Measurements from ENCODE around the gene STRN4. TPM values are rescaled to one million over a fixed set of nuclear protein-coding genes. Genes with fewer than 3 reads are reported as not detected.

The STRN4 gene
- total RNA-seq, 4 donors from 2014 or later: 60.1 to 86.4 (median 69.7) TPM

DNA sequence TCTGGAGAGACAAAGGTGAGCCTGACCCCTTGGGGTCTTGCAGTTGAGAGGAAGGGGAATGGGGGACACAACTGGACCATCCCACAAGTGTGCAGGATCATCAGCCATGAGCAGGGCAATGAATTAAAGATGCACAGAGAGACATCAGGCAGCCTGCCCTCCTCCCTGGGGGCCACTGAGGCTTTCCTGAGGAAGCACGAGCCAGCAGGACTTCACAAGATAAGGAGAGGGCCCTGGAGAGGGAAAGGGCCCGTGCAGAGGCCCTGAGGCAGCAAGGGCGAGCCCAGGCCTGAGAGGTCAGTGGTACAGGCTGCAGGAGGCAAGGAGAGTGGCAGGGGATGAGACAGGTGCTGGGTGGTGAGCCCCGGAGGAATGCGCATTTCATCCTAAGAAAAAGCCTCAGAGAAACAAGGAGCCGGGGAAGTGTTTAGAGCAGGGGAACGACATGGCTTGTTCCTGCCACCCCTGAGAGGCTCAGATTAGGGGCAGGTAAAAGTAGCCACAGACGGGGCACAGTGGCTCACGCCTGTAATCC lies 20.3 kb downstream of the STRN4 start:
- 78 to 81% methylated on average over 9 of the region's 9 CpGs for WGBS, 2 donors
- H3K27ac ChIP-seq: no peak overlapping the region
- intact Hi-C loops (cut with DNase I): no loop called here
- H3K36me3 ChIP-seq: peaks cover 84 to 100% (median 88%) of the 10 kb centered on the region in 3 donors
- no peak for TF ChIP-seq CTCF (IDR thresholded peaks at IDR 0.05)
- TF ChIP-seq POLR2A (IDR thresholded peaks at IDR 0.05): no peak
- no peak for DNase-seq
- no peaks in the 10 kb centered on the region for H3K27me3 ChIP-seq
- H3K9me3 ChIP-seq: no peaks in the 10 kb centered on the region
- H3K4me3 ChIP-seq: no peak overlapping the region
- H3K4me1 ChIP-seq: peaks cover 6 to 63% (median 9%) of the 10 kb centered on the region in 3 donors

- no peaks in the 10 kb centered on the region for H3K27me3 ChIP-seq
- TF ChIP-seq POLR2A (IDR thresholded peaks at IDR 0.05) (no peak), CTCF (IDR thresholded peaks at IDR 0.05) (no peak)
- H3K4me3 ChIP-seq: no peak overlapping the region
- DNase-seq: no peak
- 92 to 100% methylated on average over 1 to 2 of the region's 26 CpGs for WGBS, 2 donors
- intact Hi-C loops (cut with DNase I): no loop called here
- H3K4me1 ChIP-seq: peaks cover 0 to 56% (median 4%) of the 10 kb centered on the region in 3 donors
- no peak overlapping the region for H3K27ac ChIP-seq
- no peaks in the 10 kb centered on the region for H3K9me3 ChIP-seq
- peaks cover 85 to 100% (median 86%) of the 10 kb centered on the region in 3 donors for H3K36me3 ChIP-seq
Measured at GRCh38 chr19:46725036-46725820, 21.0 kb downstream of the STRN4 start.

- no peak for DNase-seq
- intact Hi-C loops (cut with DNase I): no loop called here
- Histone ChIP-seq H3K4me3 (no peak overlapping the region), H3K27ac (no peak overlapping the region), H3K36me3 (peaks cover 79 to 100% (median 84%) of the 10 kb centered on the region in 3 donors), H3K4me1 (peaks cover 0 to 55% (median 4%) of the 10 kb centered on the region in 3 donors), H3K27me3 (no peaks in the 10 kb centered on the region), H3K9me3 (no peaks in the 10 kb centered on the region)
- TF ChIP-seq POLR2A (IDR thresholded peaks at IDR 0.05) (no peak), CTCF (IDR thresholded peaks at IDR 0.05) (no peak)
- 95 to 100% methylated on average over 2 to 9 of the region's 20 CpGs for WGBS, 2 donors
Measured at GRCh38 chr19:46724468-46724867, 21.8 kb downstream of the STRN4 start.

DNA sequence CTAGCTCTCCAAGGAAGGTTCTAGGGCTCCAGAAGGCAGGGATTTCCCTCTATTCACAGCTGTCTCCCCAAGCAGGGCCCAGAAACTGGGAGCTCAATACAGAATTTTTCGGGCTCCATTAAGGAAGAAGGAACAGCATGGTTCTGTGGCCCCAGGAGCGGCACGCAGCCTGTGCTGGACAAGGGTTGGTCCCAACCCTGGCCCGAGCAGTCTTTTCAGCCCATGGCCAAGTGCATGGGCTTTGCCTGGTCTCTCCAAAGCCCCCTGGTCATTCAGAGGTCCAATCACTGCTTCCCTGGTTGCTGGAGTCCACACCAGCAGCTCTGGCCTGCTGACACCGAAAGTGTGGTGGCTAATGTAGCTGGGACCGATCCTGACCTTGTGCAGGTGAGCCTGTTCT lies 22.8 kb downstream of the STRN4 start:
- no peak for DNase-seq
- TF ChIP-seq CTCF (IDR thresholded peaks at IDR 0.05) (no peak), POLR2A (IDR thresholded peaks at IDR 0.05) (no peak)
- Histone ChIP-seq H3K4me3 (no peak overlapping the region), H3K27me3 (no peaks in the 10 kb centered on the region), H3K36me3 (peaks cover 74 to 96% (median 77%) of the 10 kb centered on the region in 3 donors), H3K27ac (peak overlapping the region in 1 of 4 donors; percentile 42), H3K9me3 (no peaks in the 10 kb centered on the region), H3K4me1 (peaks cover 0 to 55% (median 8%) of the 10 kb centered on the region in 3 donors)
- 83% methylated on average over 2 of the region's 6 CpGs; no CpG with 5 or more reads in 1 of the 2 donors for WGBS, 2 donors
- intact Hi-C loops (cut with DNase I): no loop called here

DNA sequence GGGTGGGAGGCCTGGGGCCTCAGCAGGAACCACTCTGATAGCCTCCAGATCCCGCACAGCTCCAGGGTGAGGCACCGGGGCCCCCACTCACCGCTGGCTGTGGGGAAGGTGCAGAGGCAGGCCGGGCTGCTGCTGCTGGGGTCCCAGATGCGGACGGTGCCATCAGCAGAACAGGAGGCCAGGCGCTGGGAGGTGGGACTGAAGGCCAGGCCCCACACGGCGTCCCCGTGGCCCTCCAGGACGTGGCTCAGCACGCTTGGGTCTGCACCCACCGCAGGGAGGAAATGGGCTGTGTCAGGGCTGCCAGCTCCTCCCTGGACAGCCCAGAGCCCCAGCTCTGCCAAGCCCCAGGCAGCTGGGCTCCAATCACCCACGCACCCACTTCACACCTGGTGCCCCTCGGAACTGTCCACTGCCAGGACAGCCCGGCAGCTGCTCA lies 23.2 kb downstream of the STRN4 start:
- intact Hi-C loops (cut with DNase I): no loop called here
- no peaks in the 10 kb centered on the region for H3K9me3 ChIP-seq
- H3K27ac ChIP-seq: peak overlapping the region in 1 of 4 donors; percentile 42
- H3K4me3 ChIP-seq: no peak overlapping the region
- TF ChIP-seq CTCF (IDR thresholded peaks at IDR 0.05) (no peak), POLR2A (IDR thresholded peaks at IDR 0.05) (no peak)
- WGBS, 2 donors: 60 to 100% methylated on average over 2 of the region's 16 CpGs
- peaks cover 71 to 92% (median 73%) of the 10 kb centered on the region in 3 donors for H3K36me3 ChIP-seq
- DNase-seq: no peak
- H3K27me3 ChIP-seq: no peaks in the 10 kb centered on the region
- peaks cover 4 to 55% (median 9%) of the 10 kb centered on the region in 3 donors for H3K4me1 ChIP-seq

All from esophagus squamous epithelium (tissue), 5 donors.